A673 (cell line): ENCODE measurements around the gene TPST1. TPM values are rescaled to one million over a fixed set of nuclear protein-coding genes. Genes with fewer than 3 reads are reported as not detected.

ENCODE experiments used
- BruUV-seq: library from RNA; stranded (reverse); fragments of 400-500 nt; replicated peaks from 2 replicates; lab custom pipeline; 2021; lab: Mats Ljungman, UMichigan
- CTCF ChIA-PET: fragments of 300-600 bp; sonication (Branson Sonifier 250); formaldehyde crosslinking; loops from one replicate; lab custom pipeline; 2022; ENCODE audit warnings: antibody characterized with exemption; lab: Charles Lee
- POLR2A ChIA-PET: fragments of 300-600 bp; sonication (Branson Sonifier 250); formaldehyde crosslinking; loops from one replicate; lab custom pipeline; 2022; ENCODE audit warnings: antibody characterized with exemption; ENCODE audit not compliant: low non-redundant PET; lab: Charles Lee
- DNase-seq: peaks from one replicate; pipeline ENCODE4 v3.0.0-alpha.2; 2015; ENCODE audit warnings: low spot score
- H3K27ac ChIP-seq: fragments of 200-600 bp; sonication (generic); 2 replicates; pipeline ENCODE4 v1.5.1; 2016; ENCODE audit warnings: mixed run types, low read depth, mild to moderate bottlenecking, mixed read lengths, antibody characterized with exemption, low read length; ENCODE audit not compliant: poor library complexity, severe bottlenecking
- H3K27me3 ChIP-seq: fragments of 200-600 bp; sonication (generic); replicated peaks from 2 replicates; pipeline ENCODE4 v1.6.1; 2017; ENCODE audit warnings: mixed run types, low read depth, mild to moderate bottlenecking, mixed read lengths, antibody characterized with exemption, low read length; ENCODE audit not compliant: insufficient read depth, poor library complexity
- H3K36me3 ChIP-seq: fragments of 200-600 bp; sonication (generic); 2 replicates; pipeline ENCODE4 v1.6.1; 2016; ENCODE audit warnings: mixed run types, mild to moderate bottlenecking, mixed read lengths, antibody characterized with exemption, low read length; ENCODE audit not compliant: insufficient read depth, poor library complexity, severe bottlenecking
- H3K4me1 ChIP-seq: fragments of 200-600 bp; sonication (generic); 2 replicates; pipeline ENCODE4 v1.6.1; 2017; ENCODE audit warnings: mixed run types, mild to moderate bottlenecking, mixed read lengths, antibody characterized with exemption, low read length; ENCODE audit not compliant: insufficient read depth, poor library complexity, severe bottlenecking
- H3K4me3 ChIP-seq: fragments of 200-600 bp; sonication (generic); 2 replicates; pipeline ENCODE4 v1.5.1; 2016; ENCODE audit warnings: low read depth, mixed run types, mild to moderate bottlenecking, mixed read lengths, low read length; ENCODE audit not compliant: poor library complexity, severe bottlenecking
- H3K9me3 ChIP-seq: fragments of 200-600 bp; sonication (generic); 2 replicates; pipeline ENCODE4 v1.6.1; 2016; ENCODE audit warnings: mixed run types, low read depth, mild to moderate bottlenecking, mixed read lengths, antibody characterized with exemption, low read length; ENCODE audit not compliant: poor library complexity, severe bottlenecking
- EZH2 ChIP-seq: fragments of 200-600 bp; sonication (generic); IDR thresholded peaks from 2 replicates; pipeline ENCODE4 v1.6.1; 2017; ENCODE audit warnings: borderline replicate concordance, low read depth, mild to moderate bottlenecking, mixed read lengths, antibody characterized with exemption, low read length; ENCODE audit not compliant: poor library complexity, severe bottlenecking
- intact Hi-C: fragments of 100-400 bp; cut with micrococcal nuclease; formaldehyde crosslinking; loops from one replicate; pipeline ENCODE4 v1.10.0; 2022; ENCODE audit not compliant: unreplicated experiment
- total RNA-seq: library from RNA; stranded (reverse); gene quantifications from 2 replicates; pipeline ENCODE4 v1.2.3, GENCODE V29; 2021
- TF ChIP-seq, protein P1 (sequence below): fragments of 300-800, 200-600 bp; sonication (generic); conservative IDR thresholded peaks from 2 replicates; pipeline ENCODE4 v1.5.1; 2017; ENCODE audit warnings: low read depth, mild to moderate bottlenecking, antibody characterized with exemption, low read length, moderate library complexity, mixed read lengths

Gene TPST1
- total RNA-seq, 1 experiment from 2014 or later: 8.0 TPM

DNA sequence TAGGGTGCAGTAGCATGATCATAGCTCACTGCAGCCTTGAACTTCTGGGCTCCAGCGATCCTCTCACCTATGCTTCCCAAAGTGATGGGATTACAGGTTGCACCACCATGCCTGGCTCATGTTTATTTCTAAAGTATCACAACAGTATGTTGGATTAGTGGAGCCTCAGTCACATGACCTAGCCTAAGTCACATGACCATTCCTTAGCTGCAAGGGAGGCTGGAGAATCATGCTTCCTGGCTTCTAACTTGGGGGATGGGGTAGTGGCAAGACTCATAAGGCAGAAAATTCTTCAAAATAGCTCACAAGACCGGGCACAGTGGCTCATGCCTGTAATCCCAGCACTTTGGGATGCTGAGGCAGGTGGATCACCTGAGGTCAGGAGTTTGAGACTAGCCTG, 26.9 kb upstream of the TPST1 start:
- Histone ChIP-seq H3K36me3 (no peaks in the 10 kb centered on the region), H3K4me1 (no peaks in the 10 kb centered on the region), H3K27ac (no peak overlapping the region), H3K9me3 (no peaks in the 10 kb centered on the region), H3K4me3 (no peak overlapping the region), H3K27me3 (no peaks in the 10 kb centered on the region)
- no peak for DNase-seq
- BruUV-seq: no TSS peak
- POLR2A ChIA-PET: no interaction called here
- TF ChIP-seq, protein P1, sequence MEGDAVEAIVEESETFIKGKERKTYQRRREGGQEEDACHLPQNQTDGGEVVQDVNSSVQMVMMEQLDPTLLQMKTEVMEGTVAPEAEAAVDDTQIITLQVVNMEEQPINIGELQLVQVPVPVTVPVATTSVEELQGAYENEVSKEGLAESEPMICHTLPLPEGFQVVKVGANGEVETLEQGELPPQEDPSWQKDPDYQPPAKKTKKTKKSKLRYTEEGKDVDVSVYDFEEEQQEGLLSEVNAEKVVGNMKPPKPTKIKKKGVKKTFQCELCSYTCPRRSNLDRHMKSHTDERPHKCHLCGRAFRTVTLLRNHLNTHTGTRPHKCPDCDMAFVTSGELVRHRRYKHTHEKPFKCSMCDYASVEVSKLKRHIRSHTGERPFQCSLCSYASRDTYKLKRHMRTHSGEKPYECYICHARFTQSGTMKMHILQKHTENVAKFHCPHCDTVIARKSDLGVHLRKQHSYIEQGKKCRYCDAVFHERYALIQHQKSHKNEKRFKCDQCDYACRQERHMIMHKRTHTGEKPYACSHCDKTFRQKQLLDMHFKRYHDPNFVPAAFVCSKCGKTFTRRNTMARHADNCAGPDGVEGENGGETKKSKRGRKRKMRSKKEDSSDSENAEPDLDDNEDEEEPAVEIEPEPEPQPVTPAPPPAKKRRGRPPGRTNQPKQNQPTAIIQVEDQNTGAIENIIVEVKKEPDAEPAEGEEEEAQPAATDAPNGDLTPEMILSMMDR: no peak
- no peak for TF ChIP-seq EZH2
- intact Hi-C loops: no loop called here
- CTCF ChIA-PET: no interaction called here

GRCh38 chr7:66181329-66181728, 23.8 kb upstream of the TPST1 start:
- intact Hi-C loops: no loop called here
- POLR2A ChIA-PET: no interaction called here

GRCh38 chr7:66181845-66182244, 23.3 kb upstream of the TPST1 start:
- ChIA-PET POLR2A (no interaction called here), CTCF (interaction anchor here (0.6 kb wide), 1 partner anchor 27 kb away, joined by 5 read pairs; no protein-coding TSS in a partner anchor)
- BruUV-seq: no TSS peak
- Histone ChIP-seq H3K27me3 (no peaks in the 10 kb centered on the region), H3K9me3 (peaks cover 3% of the 10 kb centered on the region), H3K4me3 (no peak overlapping the region), H3K27ac (no peak overlapping the region), H3K36me3 (no peaks in the 10 kb centered on the region), H3K4me1 (no peaks in the 10 kb centered on the region)
- no peak for TF ChIP-seq EZH2
- TF ChIP-seq, protein P1: no peak
- no peak for DNase-seq
- intact Hi-C loops: no loop called here

More at GRCh38 chr7:66181329-66181728, 23.8 kb upstream of the TPST1 start:
- no peak for TF ChIP-seq EZH2
- TF ChIP-seq, protein P1: no peak
- H3K4me1 ChIP-seq: no peaks in the 10 kb centered on the region
- H3K4me3 ChIP-seq: no peak overlapping the region
- DNase-seq: no peak
- H3K27me3 ChIP-seq: no peaks in the 10 kb centered on the region
- peaks cover 3% of the 10 kb centered on the region for H3K9me3 ChIP-seq
- CTCF ChIA-PET: no interaction called here
- no peak overlapping the region for H3K27ac ChIP-seq
- no TSS peak for BruUV-seq
- H3K36me3 ChIP-seq: no peaks in the 10 kb centered on the region
